ENCODE measurements around the gene AP4E1. TPM values are rescaled to one million over a fixed set of nuclear protein-coding genes. Genes with fewer than 3 reads are reported as not detected.

Gene AP4E1
- total and polyA plus RNA-seq, 2 donors (not counting 3 experiments of a cell fraction or from before 2014, with no cell fraction given): 1.6 to 9.8 TPM

DNA sequence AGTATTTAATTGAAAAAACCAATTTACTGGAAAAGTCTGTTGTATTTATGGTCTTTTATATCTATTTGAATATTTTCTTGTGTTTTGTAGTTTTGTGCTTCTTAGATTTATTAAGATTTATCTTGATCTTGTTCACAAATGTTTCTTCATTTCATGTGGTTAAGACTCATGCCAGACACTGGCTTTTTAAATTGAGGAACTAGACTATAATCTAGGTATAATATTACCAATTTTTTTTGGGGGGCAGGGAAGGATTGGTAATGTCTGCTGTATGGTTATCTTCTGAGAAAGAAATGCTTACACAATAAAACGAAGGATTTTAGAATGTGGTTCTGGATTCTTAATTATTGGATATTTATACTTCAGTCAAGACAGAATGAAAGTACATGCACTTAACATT lies 24.9 kb downstream of the AP4E1 start:
- DNase-seq (ENCODE audit: low read depth, low spot score) (no peak), FAIRE-seq (no peak)
- no peaks in the 10 kb centered on the region for H3K79me2 ChIP-seq (ENCODE audit: control insufficient read depth, insufficient read depth, low read length)
- H4K20me1 ChIP-seq (replicated peaks; ENCODE audit: control insufficient read depth, extremely low read depth, insufficient read depth, low read length): no peaks in the 10 kb centered on the region
- H3K9ac ChIP-seq (replicated peaks; ENCODE audit: extremely low read depth, insufficient read depth, low read length): no peak overlapping the region
- BruUV-seq (replicated peaks): no TSS peak
- peaks cover 3 to 7% of the 10 kb centered on the region in 2 experiments for H3K36me3 ChIP-seq (ENCODE audit: control insufficient read depth in 2 of 2, extremely low read depth in 1 of 2, insufficient read depth in 2 of 2, low read length in 2 of 2)
- no peak overlapping the region for H3K4me2 ChIP-seq (ENCODE audit: insufficient read depth, low read length)
- H3K27me3 ChIP-seq (ENCODE audit: control insufficient read depth in 2 of 2, insufficient read depth in 2 of 2, low read length in 2 of 2): no peaks in the 10 kb centered on the region
- ChIA-PET POLR2A (no interaction called here), CTCF (interaction anchor here (0.8 to 1.6 kb wide), 4 partner anchors 12 to 259 kb away, joined by 3 to 5 read pairs (median 4); no protein-coding TSS in a partner anchor)
- dilution Hi-C loops (cut with MboI; ENCODE audit: extremely low pct_ligation_motif_present, low sequenced_read_pairs) (no loop called here), intact Hi-C loops (cut with micrococcal nuclease) (no loop called here)
- no peak overlapping the region for H3K4me3 ChIP-seq (replicated peaks in 1 of 3; ENCODE audit: insufficient read depth in 1 of 3, low read depth in 1 of 3, low read length in 3 of 3)
- no peak overlapping the region for H3K27ac ChIP-seq (ENCODE audit: insufficient read depth, low read depth, low read length)
- no peak overlapping the region for H2AFZ ChIP-seq (ENCODE audit: low read depth, low read length)
- H3K9me3 ChIP-seq (replicated peaks; ENCODE audit: control insufficient read depth, insufficient read depth, low read length): no peaks in the 10 kb centered on the region
- no peaks in the 10 kb centered on the region for H3K9me1 ChIP-seq (replicated peaks; ENCODE audit: control insufficient read depth, extremely low read depth, insufficient read depth, low read length)
- TF ChIP-seq GATA2 (IDR thresholded peaks at IDR 0.05; ENCODE audit: insufficient read depth, insufficient read length, low read depth, low read length): no peak
- TF ChIP-seq FOS (IDR thresholded peaks at IDR 0.05; ENCODE audit: borderline replicate concordance, insufficient read depth, low read length): no peak
- TF ChIP-seq, protein P1, sequence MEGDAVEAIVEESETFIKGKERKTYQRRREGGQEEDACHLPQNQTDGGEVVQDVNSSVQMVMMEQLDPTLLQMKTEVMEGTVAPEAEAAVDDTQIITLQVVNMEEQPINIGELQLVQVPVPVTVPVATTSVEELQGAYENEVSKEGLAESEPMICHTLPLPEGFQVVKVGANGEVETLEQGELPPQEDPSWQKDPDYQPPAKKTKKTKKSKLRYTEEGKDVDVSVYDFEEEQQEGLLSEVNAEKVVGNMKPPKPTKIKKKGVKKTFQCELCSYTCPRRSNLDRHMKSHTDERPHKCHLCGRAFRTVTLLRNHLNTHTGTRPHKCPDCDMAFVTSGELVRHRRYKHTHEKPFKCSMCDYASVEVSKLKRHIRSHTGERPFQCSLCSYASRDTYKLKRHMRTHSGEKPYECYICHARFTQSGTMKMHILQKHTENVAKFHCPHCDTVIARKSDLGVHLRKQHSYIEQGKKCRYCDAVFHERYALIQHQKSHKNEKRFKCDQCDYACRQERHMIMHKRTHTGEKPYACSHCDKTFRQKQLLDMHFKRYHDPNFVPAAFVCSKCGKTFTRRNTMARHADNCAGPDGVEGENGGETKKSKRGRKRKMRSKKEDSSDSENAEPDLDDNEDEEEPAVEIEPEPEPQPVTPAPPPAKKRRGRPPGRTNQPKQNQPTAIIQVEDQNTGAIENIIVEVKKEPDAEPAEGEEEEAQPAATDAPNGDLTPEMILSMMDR (IDR thresholded peaks at IDR 0.05; ENCODE audit: extremely low read depth in 1 of 2, insufficient read depth in 1 of 2, low read depth in 1 of 2, low read length in 2 of 2): no peak
- TF ChIP-seq EZH2 (IDR thresholded peaks at IDR 0.05; ENCODE audit: borderline replicate concordance, low read depth, low read length, severe bottlenecking): no peak
- TF ChIP-seq POLR2AphosphoS5 (IDR thresholded peaks at IDR 0.05; ENCODE audit: insufficient read depth, low read depth, low read length): no peak
- TF ChIP-seq JUN (IDR thresholded peaks at IDR 0.05; ENCODE audit: borderline replicate concordance, insufficient read depth, insufficient read length, low read depth): no peak
- TF ChIP-seq POLR2A (IDR thresholded peaks at IDR 0.05; ENCODE audit: low read depth, low read length): no peak
- TF ChIP-seq, protein P2, sequence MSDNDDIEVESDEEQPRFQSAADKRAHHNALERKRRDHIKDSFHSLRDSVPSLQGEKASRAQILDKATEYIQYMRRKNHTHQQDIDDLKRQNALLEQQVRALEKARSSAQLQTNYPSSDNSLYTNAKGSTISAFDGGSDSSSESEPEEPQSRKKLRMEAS (IDR thresholded peaks at IDR 0.05; ENCODE audit: insufficient read depth, insufficient read length): no peak
- no peak for TF ChIP-seq MYC (IDR thresholded peaks at IDR 0.05; ENCODE audit: low read depth, low read length)
- no peaks in the 10 kb centered on the region for H3K4me1 ChIP-seq (ENCODE audit: control insufficient read depth, extremely low read depth, insufficient read depth, low read length)

Data from endothelial cell of umbilical vein (primary cell).